SK-N-SH (cell line): ENCODE results near the gene CP. TPM values are rescaled to one million over a fixed set of nuclear protein-coding genes. Genes with fewer than 3 reads are reported as not detected.

Experiments
- CTCF ChIA-PET: fragments of 300-600, 350-600 bp; formaldehyde crosslinking; extraction: SDS; loops from one replicate; lab custom pipeline; 2021; lab: Yijun Ruan, JAX
- POLR2A ChIA-PET: fragments of 350-600 bp; sonication (Branson Sonifier 250); formaldehyde crosslinking; extraction: SDS; loops from one replicate; lab custom pipeline; 2020; ENCODE audit warnings: antibody characterized with exemption, inconsistent platforms; lab: Yijun Ruan, JAX
- DNase-seq: peaks from one replicate; pipeline ENCODE4 v3.0.0; 2012
- H2AFZ ChIP-seq: fragments of 200-600 bp; sonication (generic); 2 replicates; pipeline ENCODE4 v1.8.1; 2016; ENCODE audit warnings: antibody characterized with exemption, mild to moderate bottlenecking, low read depth
- H3F3A ChIP-seq: fragments of 200-600 bp; sonication (generic); replicated peaks from 2 replicates; pipeline ENCODE3; 2016; ENCODE audit warnings: antibody characterized with exemption, mild to moderate bottlenecking; ENCODE audit not compliant: insufficient read depth
- H3K27ac ChIP-seq, 2 experiments: fragments of 200-500 bp in 1 of 2; fragments of 200-600 bp in 1 of 2; sonication (Bioruptor generic) in 1 of 2; sonication (generic), shearing (Covaris generic) in 1 of 2; 2 replicates each; pipeline versions ENCODE4 v1.5.1 to v1.6.1; 2014 to 2016; ENCODE audit warnings: low read depth in 2 of 2, inconsistent platforms in 1 of 2, low read length in 1 of 2, mild to moderate bottlenecking in 1 of 2, mixed read lengths in 1 of 2
- H3K27me3 ChIP-seq: fragments of 200-600 bp; sonication (generic), shearing (Covaris generic); 2 replicates; pipeline ENCODE4 v1.6.1; 2016; ENCODE audit warnings: mixed run types; ENCODE audit not compliant: insufficient read depth
- H3K36me3 ChIP-seq, 2 experiments: fragments of 200-500 bp in 1 of 2; fragments of 200-600 bp in 1 of 2; sonication (Bioruptor generic) in 1 of 2; sonication (generic) in 1 of 2; replicated peaks in 1 of 2; 2 replicates each; pipeline versions ENCODE3 to v1.5.1; 2014 to 2016; ENCODE audit warnings: low read length in 1 of 2, mild to moderate bottlenecking in 1 of 2; ENCODE audit not compliant: insufficient read depth in 2 of 2, control insufficient read depth in 1 of 2
- H3K4me1 ChIP-seq, 2 experiments: fragments of 200-500 bp in 1 of 2; fragments of 200-600 bp in 1 of 2; sonication (Bioruptor generic) in 1 of 2; sonication (generic), shearing (Covaris generic) in 1 of 2; 2 replicates each; pipeline versions ENCODE4 v1.5.1 to v1.6.1; 2014 to 2016; ENCODE audit warnings: low read depth in 1 of 2, low read length in 1 of 2, mixed run types in 1 of 2; ENCODE audit not compliant: insufficient read depth in 2 of 2, control insufficient read depth in 1 of 2
- H3K4me2 ChIP-seq: fragments of 200-600 bp; sonication (generic), shearing (Covaris generic); 2 replicates; pipeline ENCODE4 v1.6.1; 2017; ENCODE audit warnings: mixed run types
- H3K4me3 ChIP-seq, 2 experiments: fragments of 200-500 bp in 1 of 2; fragments of 200-600 bp in 1 of 2; sonication (Bioruptor generic) in 1 of 2; sonication (generic), shearing (Covaris generic) in 1 of 2; 2 replicates each; pipeline versions ENCODE4 v1.5.1 to v1.8.1; 2014 to 2016; ENCODE audit warnings: low read depth in 2 of 2, inconsistent platforms in 1 of 2, low read length in 1 of 2, mild to moderate bottlenecking in 1 of 2, mixed read lengths in 1 of 2, moderate library complexity in 1 of 2
- H3K79me2 ChIP-seq: fragments of 200-600 bp; sonication (generic); 2 replicates; pipeline ENCODE4 v1.8.1; 2017; ENCODE audit warnings: mild to moderate bottlenecking; ENCODE audit not compliant: insufficient read depth
- H3K9ac ChIP-seq: fragments of 200-600 bp; sonication (generic); 2 replicates; pipeline ENCODE4 v1.6.1; 2017; ENCODE audit warnings: mixed run types
- H3K9me2 ChIP-seq: fragments of 200-600 bp; sonication (generic); 2 replicates; pipeline ENCODE4 v1.6.1; 2017; ENCODE audit warnings: mixed run types
- H3K9me3 ChIP-seq: fragments of 200-600 bp; sonication (generic); 2 replicates; pipeline ENCODE4 v1.6.1; 2017; ENCODE audit warnings: mixed run types, mild to moderate bottlenecking, moderate library complexity
- H4K20me1 ChIP-seq: fragments of 200-600 bp; sonication (generic); 2 replicates; pipeline ENCODE4 v1.6.1; 2017; ENCODE audit warnings: mild to moderate bottlenecking, mixed run types; ENCODE audit not compliant: insufficient read depth
- CHD2 ChIP-seq: fragments of 150-350 bp; IDR thresholded peaks from 2 replicates; pipeline ENCODE4 v1.6.1; 2018; ENCODE audit warnings: low read length; ENCODE audit not compliant: partially characterized antibody
- ELF1 ChIP-seq: IDR thresholded peaks from 2 replicates; pipeline ENCODE4 v1.4.0; 2012
- FOSL2 ChIP-seq: IDR thresholded peaks from 2 replicates; pipeline ENCODE4 v1.4.0; 2012; ENCODE audit warnings: low read depth, mild to moderate bottlenecking, moderate library complexity, borderline replicate concordance
- FOXJ3 ChIP-seq: sonication (generic); formaldehyde crosslinking; IDR thresholded peaks from 2 replicates; pipeline ENCODE4 v1.5.1; 2020; ENCODE audit warnings: mild to moderate bottlenecking, missing genetic modification reagents
- GABPA ChIP-seq: IDR thresholded peaks from 2 replicates; pipeline ENCODE4 v1.4.0; 2012; ENCODE audit warnings: low read depth, mild to moderate bottlenecking
- JUND ChIP-seq: IDR thresholded peaks from 2 replicates; pipeline ENCODE4 v1.4.0; 2012
- MEF2A ChIP-seq: IDR thresholded peaks from 2 replicates; pipeline ENCODE4 v1.4.0; 2012; ENCODE audit warnings: low read depth, borderline replicate concordance
- MXI1 ChIP-seq: IDR thresholded peaks from 2 replicates; pipeline ENCODE4 v1.6.1; 2012; ENCODE audit warnings: mild to moderate bottlenecking, low read depth, low read length, improper control_type of control experiment
- NFIC ChIP-seq: IDR thresholded peaks from 2 replicates; pipeline ENCODE4 v1.4.0; 2012; ENCODE audit warnings: borderline replicate concordance
- POLR2AphosphoS5 ChIP-seq: IDR thresholded peaks from 2 replicates; pipeline ENCODE4 v1.6.1; 2012; ENCODE audit warnings: low read depth, low read length
- RXRA ChIP-seq: IDR thresholded peaks from 2 replicates; pipeline ENCODE4 v1.4.0; 2012; ENCODE audit warnings: low read depth, mild to moderate bottlenecking, borderline replicate concordance
- TCF12 ChIP-seq: IDR thresholded peaks from 2 replicates; pipeline ENCODE4 v1.4.0; 2012
- WGBS: methylation state at CpG from one replicate; pipeline ENCODE4 v1.1.6; 2017; ENCODE audit warnings: low lambda C conversion rate; 5-methylcytosine and 5-hydroxymethylcytosine counted together
- polyA plus RNA-seq, 3 experiments: library from polyadenylated mRNA; depleted of rRNA; stranded (reverse); fragments of >200 nt; gene quantifications; 2 replicates each; pipeline ENCODE4 v1.2.3, GENCODE V29; 2012
- TF ChIP-seq, protein P1 (sequence below): IDR thresholded peaks from 2 replicates; pipeline ENCODE4 v1.4.0; 2012; ENCODE audit warnings: low read depth, borderline replicate concordance
- TF ChIP-seq, protein P2 (sequence below): IDR thresholded peaks from 2 replicates; pipeline ENCODE4 v1.4.0; 2012; ENCODE audit warnings: low read depth, borderline replicate concordance
- TF ChIP-seq, protein P3 (sequence below): IDR thresholded peaks from 2 replicates; pipeline ENCODE4 v1.6.1; 2012; ENCODE audit warnings: mild to moderate bottlenecking, low read depth, low read length, moderate library complexity
- TF ChIP-seq, protein P4 (sequence below): IDR thresholded peaks from 2 replicates; pipeline ENCODE4; 2012
- TF ChIP-seq, protein P5 (sequence below): fragments of 150-350 bp; IDR thresholded peaks from 2 replicates; pipeline ENCODE4 v1.6.1; 2016; ENCODE audit warnings: mild to moderate bottlenecking, low read depth, low read length
- TF ChIP-seq, protein P6 (sequence below): IDR thresholded peaks from 2 replicates; pipeline ENCODE4 v1.4.0; 2012; ENCODE audit warnings: low read depth

The CP gene
- polyA plus RNA-seq, 1 of the 3 experiments (the other 2 are of a cell fraction) = not detected

DNA sequence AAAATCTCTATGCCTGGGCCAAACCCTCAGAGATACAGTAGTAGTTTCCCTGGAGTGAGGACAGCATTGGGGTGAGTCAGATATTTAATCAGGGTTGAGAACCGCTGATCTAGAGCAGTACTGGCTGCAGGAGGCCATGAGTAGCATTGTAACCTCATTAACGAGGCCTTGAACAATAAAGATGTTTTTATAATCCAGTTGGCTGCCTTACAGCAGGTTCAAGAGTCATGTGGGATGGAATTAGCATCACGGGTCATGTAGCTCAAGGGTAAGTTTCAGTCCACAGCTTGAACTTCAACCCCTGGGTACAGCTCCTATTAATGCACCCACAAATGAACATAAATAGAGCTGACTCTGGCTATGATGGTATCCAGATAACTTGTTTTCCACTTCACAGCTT is 87.1 kb downstream of the CP start:
- DNase-seq = no peak
- H3K27ac ChIP-seq = no peak overlapping the region
- peaks cover 0 to 8% of the 10 kb centered on the region in 2 experiments for H3K36me3 ChIP-seq
- H2AFZ ChIP-seq = no peak overlapping the region
- no peak overlapping the region for H3K4me3 ChIP-seq
- H3K9me3 ChIP-seq = no peaks in the 10 kb centered on the region
- H3K27me3 ChIP-seq = no peaks in the 10 kb centered on the region
- 43% methylated on average over 3 of the region's 3 CpGs for WGBS
- POLR2A ChIA-PET = no interaction called here
- no peak overlapping the region for H3K4me2 ChIP-seq
- TF ChIP-seq, protein P1, sequence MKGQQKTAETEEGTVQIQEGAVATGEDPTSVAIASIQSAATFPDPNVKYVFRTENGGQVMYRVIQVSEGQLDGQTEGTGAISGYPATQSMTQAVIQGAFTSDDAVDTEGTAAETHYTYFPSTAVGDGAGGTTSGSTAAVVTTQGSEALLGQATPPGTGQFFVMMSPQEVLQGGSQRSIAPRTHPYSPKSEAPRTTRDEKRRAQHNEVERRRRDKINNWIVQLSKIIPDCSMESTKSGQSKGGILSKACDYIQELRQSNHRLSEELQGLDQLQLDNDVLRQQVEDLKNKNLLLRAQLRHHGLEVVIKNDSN = no peak
- TF ChIP-seq TCF12 = peak; percentile 12; the same call in 1 of the 2 replicates
- TF ChIP-seq, all 33 proteins: peak for 1
- Histone ChIP-seq H3K9ac (no peak overlapping the region), H3F3A (peaks cover 9% of the 10 kb centered on the region), H3K4me1 (peaks cover 0 to 5% of the 10 kb centered on the region in 2 experiments; a peak in 1 of 4 replicates), H3K9me2 (no peaks in the 10 kb centered on the region), H4K20me1 (no peaks in the 10 kb centered on the region), H3K79me2 (peaks cover 45% of the 10 kb centered on the region; the same call in 1 of the 2 replicates)
- CTCF ChIA-PET = interaction anchor here (0.9 kb wide), 1 partner anchor 14 kb away, joined by 3 read pairs; no protein-coding TSS in a partner anchor

DNA sequence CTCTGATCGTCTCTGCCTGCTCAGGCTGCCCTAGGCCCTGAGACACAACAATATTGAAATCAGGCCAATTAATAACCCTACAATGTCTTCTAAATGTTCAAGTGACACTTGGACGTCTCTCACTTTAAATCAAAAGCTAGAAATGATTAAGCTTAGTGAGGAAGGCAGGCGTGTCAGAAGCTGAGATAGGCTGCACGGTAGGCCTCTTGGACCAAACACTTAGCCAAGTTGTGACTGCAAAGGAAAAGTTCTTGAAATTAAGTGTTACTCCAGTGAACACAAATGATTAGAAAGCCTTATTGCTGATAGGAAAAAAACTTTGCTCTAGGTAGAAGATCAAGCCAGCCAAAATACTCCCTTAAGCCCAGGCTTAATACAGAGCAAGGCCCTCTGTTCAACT is 90.0 kb downstream of the CP start:
- H2AFZ ChIP-seq = no peak overlapping the region
- no peak overlapping the region for H3K9ac ChIP-seq
- peaks cover 0 to 8% of the 10 kb centered on the region in 2 experiments for H3K36me3 ChIP-seq
- no peaks in the 10 kb centered on the region for H4K20me1 ChIP-seq
- 83% methylated on average over 4 of the region's 4 CpGs for whole genome bisulfite sequencing
- no peak overlapping the region for H3K27ac ChIP-seq
- peaks cover 3% of the 10 kb centered on the region for H3F3A ChIP-seq
- no peak overlapping the region for H3K4me3 ChIP-seq
- peaks cover 0 to 5% of the 10 kb centered on the region in 2 experiments; a peak in 1 of 4 replicates for H3K4me1 ChIP-seq
- H3K79me2 ChIP-seq = peaks cover 41% of the 10 kb centered on the region; the same call in 1 of the 2 replicates
- ChIA-PET POLR2A (no interaction called here), CTCF (interaction anchor here (0.9 kb wide), 1 partner anchor 11 kb away, joined by 3 read pairs; no protein-coding TSS in a partner anchor)
- peak overlapping the region; percentile 15; the same call in 1 of the 2 replicates for H3K4me2 ChIP-seq
- no peaks in the 10 kb centered on the region for H3K9me2 ChIP-seq
- no peak for DNase-seq
- H3K9me3 ChIP-seq = no peaks in the 10 kb centered on the region
- no peaks in the 10 kb centered on the region for H3K27me3 ChIP-seq
- TF ChIP-seq, protein P2, sequence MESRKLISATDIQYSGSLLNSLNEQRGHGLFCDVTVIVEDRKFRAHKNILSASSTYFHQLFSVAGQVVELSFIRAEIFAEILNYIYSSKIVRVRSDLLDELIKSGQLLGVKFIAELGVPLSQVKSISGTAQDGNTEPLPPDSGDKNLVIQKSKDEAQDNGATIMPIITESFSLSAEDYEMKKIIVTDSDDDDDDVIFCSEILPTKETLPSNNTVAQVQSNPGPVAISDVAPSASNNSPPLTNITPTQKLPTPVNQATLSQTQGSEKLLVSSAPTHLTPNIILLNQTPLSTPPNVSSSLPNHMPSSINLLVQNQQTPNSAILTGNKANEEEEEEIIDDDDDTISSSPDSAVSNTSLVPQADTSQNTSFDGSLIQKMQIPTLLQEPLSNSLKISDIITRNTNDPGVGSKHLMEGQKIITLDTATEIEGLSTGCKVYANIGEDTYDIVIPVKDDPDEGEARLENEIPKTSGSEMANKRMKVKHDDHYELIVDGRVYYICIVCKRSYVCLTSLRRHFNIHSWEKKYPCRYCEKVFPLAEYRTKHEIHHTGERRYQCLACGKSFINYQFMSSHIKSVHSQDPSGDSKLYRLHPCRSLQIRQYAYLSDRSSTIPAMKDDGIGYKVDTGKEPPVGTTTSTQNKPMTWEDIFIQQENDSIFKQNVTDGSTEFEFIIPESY = no peak
- TF ChIP-seq CHD2 (no peak), FOXJ3 (CRISPR knock-in tag) (no peak), POLR2AphosphoS5 (no peak), NFIC (no peak), MEF2A (no peak), MXI1 (no peak), GABPA (no peak), RXRA (no peak), ELF1 (no peak), FOSL2 (no peak), JUND (no peak)
- TF ChIP-seq, protein P3, sequence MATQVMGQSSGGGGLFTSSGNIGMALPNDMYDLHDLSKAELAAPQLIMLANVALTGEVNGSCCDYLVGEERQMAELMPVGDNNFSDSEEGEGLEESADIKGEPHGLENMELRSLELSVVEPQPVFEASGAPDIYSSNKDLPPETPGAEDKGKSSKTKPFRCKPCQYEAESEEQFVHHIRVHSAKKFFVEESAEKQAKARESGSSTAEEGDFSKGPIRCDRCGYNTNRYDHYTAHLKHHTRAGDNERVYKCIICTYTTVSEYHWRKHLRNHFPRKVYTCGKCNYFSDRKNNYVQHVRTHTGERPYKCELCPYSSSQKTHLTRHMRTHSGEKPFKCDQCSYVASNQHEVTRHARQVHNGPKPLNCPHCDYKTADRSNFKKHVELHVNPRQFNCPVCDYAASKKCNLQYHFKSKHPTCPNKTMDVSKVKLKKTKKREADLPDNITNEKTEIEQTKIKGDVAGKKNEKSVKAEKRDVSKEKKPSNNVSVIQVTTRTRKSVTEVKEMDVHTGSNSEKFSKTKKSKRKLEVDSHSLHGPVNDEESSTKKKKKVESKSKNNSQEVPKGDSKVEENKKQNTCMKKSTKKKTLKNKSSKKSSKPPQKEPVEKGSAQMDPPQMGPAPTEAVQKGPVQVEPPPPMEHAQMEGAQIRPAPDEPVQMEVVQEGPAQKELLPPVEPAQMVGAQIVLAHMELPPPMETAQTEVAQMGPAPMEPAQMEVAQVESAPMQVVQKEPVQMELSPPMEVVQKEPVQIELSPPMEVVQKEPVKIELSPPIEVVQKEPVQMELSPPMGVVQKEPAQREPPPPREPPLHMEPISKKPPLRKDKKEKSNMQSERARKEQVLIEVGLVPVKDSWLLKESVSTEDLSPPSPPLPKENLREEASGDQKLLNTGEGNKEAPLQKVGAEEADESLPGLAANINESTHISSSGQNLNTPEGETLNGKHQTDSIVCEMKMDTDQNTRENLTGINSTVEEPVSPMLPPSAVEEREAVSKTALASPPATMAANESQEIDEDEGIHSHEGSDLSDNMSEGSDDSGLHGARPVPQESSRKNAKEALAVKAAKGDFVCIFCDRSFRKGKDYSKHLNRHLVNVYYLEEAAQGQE = no peak
- TF ChIP-seq, protein P4, sequence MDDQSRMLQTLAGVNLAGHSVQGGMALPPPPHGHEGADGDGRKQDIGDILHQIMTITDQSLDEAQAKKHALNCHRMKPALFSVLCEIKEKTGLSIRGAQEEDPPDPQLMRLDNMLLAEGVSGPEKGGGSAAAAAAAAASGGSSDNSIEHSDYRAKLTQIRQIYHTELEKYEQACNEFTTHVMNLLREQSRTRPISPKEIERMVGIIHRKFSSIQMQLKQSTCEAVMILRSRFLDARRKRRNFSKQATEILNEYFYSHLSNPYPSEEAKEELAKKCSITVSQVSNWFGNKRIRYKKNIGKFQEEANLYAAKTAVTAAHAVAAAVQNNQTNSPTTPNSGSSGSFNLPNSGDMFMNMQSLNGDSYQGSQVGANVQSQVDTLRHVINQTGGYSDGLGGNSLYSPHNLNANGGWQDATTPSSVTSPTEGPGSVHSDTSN = no peak
- TF ChIP-seq, protein P5, sequence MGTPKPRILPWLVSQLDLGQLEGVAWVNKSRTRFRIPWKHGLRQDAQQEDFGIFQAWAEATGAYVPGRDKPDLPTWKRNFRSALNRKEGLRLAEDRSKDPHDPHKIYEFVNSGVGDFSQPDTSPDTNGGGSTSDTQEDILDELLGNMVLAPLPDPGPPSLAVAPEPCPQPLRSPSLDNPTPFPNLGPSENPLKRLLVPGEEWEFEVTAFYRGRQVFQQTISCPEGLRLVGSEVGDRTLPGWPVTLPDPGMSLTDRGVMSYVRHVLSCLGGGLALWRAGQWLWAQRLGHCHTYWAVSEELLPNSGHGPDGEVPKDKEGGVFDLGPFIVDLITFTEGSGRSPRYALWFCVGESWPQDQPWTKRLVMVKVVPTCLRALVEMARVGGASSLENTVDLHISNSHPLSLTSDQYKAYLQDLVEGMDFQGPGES = no peak
- TF ChIP-seq, protein P6, sequence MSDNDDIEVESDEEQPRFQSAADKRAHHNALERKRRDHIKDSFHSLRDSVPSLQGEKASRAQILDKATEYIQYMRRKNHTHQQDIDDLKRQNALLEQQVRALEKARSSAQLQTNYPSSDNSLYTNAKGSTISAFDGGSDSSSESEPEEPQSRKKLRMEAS = no peak
